GM23338 (cell line): ENCODE measurements around the gene TMEM60. TPM values are rescaled to one million over a fixed set of nuclear protein-coding genes. Genes with fewer than 3 reads are reported as not detected.

ENCODE experiments used
- ATAC-seq: fragments of 200-7000 bp; cut with Tn5 transposase; 3 replicates; pipeline ENCODE4 v1.9.1; 2020
- DNase-seq: peaks from one replicate; pipeline ENCODE4 v3.0.0-alpha.2; 2015; ENCODE audit warnings: low spot score
- H2AFZ ChIP-seq: fragments of 200-600 bp; sonication (generic); 2 replicates; pipeline ENCODE4 v1.8.0; 2016; ENCODE audit warnings: antibody characterized with exemption, mild to moderate bottlenecking, moderate library complexity
- H3F3A ChIP-seq: fragments of 200-600 bp; sonication (generic); replicated peaks from 2 replicates; pipeline ENCODE4 v1.8.0; 2017; ENCODE audit warnings: antibody characterized with exemption, mixed run types, low read depth
- H3K27ac ChIP-seq: fragments of 200-600 bp; sonication (generic); 2 replicates; pipeline ENCODE4 v1.6.1; 2016; ENCODE audit warnings: low read depth
- H3K27me3 ChIP-seq: fragments of 200-600 bp; sonication (generic); 2 replicates; pipeline ENCODE4 v1.8.0; 2016; ENCODE audit warnings: mild to moderate bottlenecking, mixed run types, moderate library complexity; ENCODE audit not compliant: insufficient read depth
- H3K36me3 ChIP-seq: fragments of 200-600 bp; sonication (generic); 2 replicates; pipeline ENCODE4 v1.8.0; 2016; ENCODE audit warnings: mild to moderate bottlenecking; ENCODE audit not compliant: insufficient read depth
- H3K4me1 ChIP-seq: fragments of 200-600 bp; sonication (generic); 2 replicates; pipeline ENCODE4 v1.8.0; 2016; ENCODE audit warnings: mild to moderate bottlenecking, moderate library complexity; ENCODE audit not compliant: insufficient read depth
- H3K4me2 ChIP-seq: fragments of 200-600 bp; sonication (generic); 2 replicates; pipeline ENCODE4 v1.7.1; 2017; ENCODE audit warnings: mixed run types
- H3K4me3 ChIP-seq: fragments of 200-600 bp; sonication (generic); 2 replicates; pipeline ENCODE4 v1.6.1; 2016; ENCODE audit warnings: mixed run types
- H3K79me2 ChIP-seq: fragments of 200-600 bp; sonication (generic); replicated peaks from 2 replicates; pipeline ENCODE4 v1.8.0; 2017; ENCODE audit warnings: mild to moderate bottlenecking; ENCODE audit not compliant: insufficient read depth
- H3K9me2 ChIP-seq: fragments of 200-600 bp; sonication (generic); 2 replicates; pipeline ENCODE4 v1.8.0; 2017; ENCODE audit not compliant: insufficient read depth
- H4K20me1 ChIP-seq: fragments of 200-600 bp; sonication (generic); replicated peaks from 2 replicates; pipeline ENCODE4 v1.8.0; 2017; ENCODE audit warnings: mild to moderate bottlenecking; ENCODE audit not compliant: insufficient read depth
- H3K27ac Mint-ChIP-seq: 2 replicates; pipeline ENCODE4 v1.8.0; 2020; ENCODE audit warnings: inconsistent platforms, mild to moderate bottlenecking, moderate library complexity, mixed read lengths
- H3K27me3 Mint-ChIP-seq: 3 replicates; pipeline ENCODE4 v1.8.0; 2022; ENCODE audit warnings: low read depth, mild to moderate bottlenecking, moderate library complexity, mixed read lengths, inconsistent platforms; ENCODE audit not compliant: insufficient read depth, poor library complexity
- H3K36me3 Mint-ChIP-seq: 3 replicates; pipeline ENCODE4 v1.8.0; 2021; ENCODE audit warnings: low read depth, mild to moderate bottlenecking, inconsistent platforms, moderate library complexity, mixed read lengths
- H3K4me1 Mint-ChIP-seq: 3 replicates; pipeline ENCODE4 v1.8.0; 2020; ENCODE audit warnings: mild to moderate bottlenecking, inconsistent platforms, mixed read lengths
- H3K4me3 Mint-ChIP-seq: 3 replicates; pipeline ENCODE4 v1.8.0; 2021; ENCODE audit warnings: moderate library complexity, mild to moderate bottlenecking, inconsistent platforms, mixed read lengths
- H3K9me3 Mint-ChIP-seq: 3 replicates; pipeline ENCODE4 v1.8.0; 2020; ENCODE audit warnings: moderate library complexity, mild to moderate bottlenecking, inconsistent platforms, mixed read lengths
- CREB1 ChIP-seq: fragments of 250-450 bp; sonication (Bioruptor Pico); IDR thresholded peaks from 2 replicates; pipeline ENCODE4 v1.5.0; 2020; ENCODE audit warnings: low read depth, mild to moderate bottlenecking, moderate library complexity
- CTCF ChIP-seq, 2 experiments: fragments of 200-600 bp in 1 of 2; sonication (generic) in 1 of 2; conservative IDR thresholded peaks; 2 replicates each; pipeline versions ENCODE4 v1.5.1 to v1.6.1; 2016 to 2017; ENCODE audit warnings: antibody characterized with exemption in 2 of 2, low read depth in 2 of 2, mild to moderate bottlenecking in 2 of 2, moderate library complexity in 1 of 2
- ETS1 ChIP-seq: IDR thresholded peaks from 2 replicates; pipeline ENCODE4 v1.6.1; 2016; ENCODE audit warnings: antibody characterized with exemption
- EZH2 ChIP-seq: fragments of 200-600 bp; sonication (generic); IDR thresholded peaks from one replicate; pipeline ENCODE4 v1.8.0; 2017; ENCODE audit warnings: antibody characterized with exemption, mild to moderate bottlenecking, low read depth; ENCODE audit not compliant: unreplicated experiment
- EZH2phosphoT487 ChIP-seq: fragments of 200-600 bp; sonication (generic); IDR thresholded peaks from one replicate; pipeline ENCODE4 v1.8.1; 2018; ENCODE audit warnings: antibody characterized with exemption; ENCODE audit not compliant: unreplicated experiment
- JUNB ChIP-seq: IDR thresholded peaks from one replicate; pipeline ENCODE4 v1.6.1; 2016; ENCODE audit warnings: antibody characterized with exemption; ENCODE audit not compliant: unreplicated experiment
- POLR2AphosphoS5 ChIP-seq: IDR thresholded peaks from 2 replicates; pipeline ENCODE4 v1.6.1; 2016; ENCODE audit warnings: antibody characterized with exemption, low read depth
- REST ChIP-seq: IDR thresholded peaks from one replicate; pipeline ENCODE4 v1.6.1; 2018; ENCODE audit warnings: antibody characterized with exemption; ENCODE audit not compliant: unreplicated experiment
- STAT1 ChIP-seq: IDR thresholded peaks from one replicate; pipeline ENCODE4 v1.6.1; 2016; ENCODE audit warnings: antibody characterized with exemption; ENCODE audit not compliant: unreplicated experiment
- ZNF114 ChIP-seq: fragments of 250-450 bp; sonication (Bioruptor Pico); IDR thresholded peaks from 2 replicates; pipeline ENCODE4 v1.5.0; 2020; ENCODE audit warnings: mild to moderate bottlenecking, moderate library complexity
- ZNF462 ChIP-seq: fragments of 250-450 bp; sonication (Bioruptor Pico); IDR thresholded peaks from 2 replicates; pipeline ENCODE4 v1.5.0; 2020; ENCODE audit warnings: mild to moderate bottlenecking, moderate library complexity
- polyA plus RNA-seq: library from polyadenylated mRNA; unstranded; fragments of >200 nt; fragmentation: Nextera tagmentation; extraction: Ambion mirVana; gene quantifications from 2 replicates; pipeline ENCODE4 v1.2.1, GENCODE V29; 2016
- total RNA-seq: library from RNA; depleted of rRNA; stranded (reverse); fragments of >200 nt; shearing (Covaris generic); gene quantifications from 2 replicates; pipeline ENCODE4 v1.2.3, GENCODE V29; 2014

The TMEM60 gene
- total and polyA plus RNA-seq, 2 experiments from 2014 or later: 29.5 to 68.2 TPM

- TF ChIP-seq CTCF (conservative IDR thresholded peaks at IDR 0.05; ENCODE audit: low read depth in 2 of 2) (no peak), EZH2phosphoT487 (no peak)
Measured at GRCh38 chr7:77770316-77770715, 27.9 kb downstream of the TMEM60 start (continued).

GRCh38 chr7:77766801-77767605, 31.2 kb downstream of the TMEM60 start:
- no peak overlapping the region for H3K4me3 ChIP-seq
- no peaks in the 10 kb centered on the region for H3K9me3 Mint-ChIP-seq
- peaks cover 11% of the 10 kb centered on the region for H3K27me3 Mint-ChIP-seq
- H3K27ac Mint-ChIP-seq: peak overlapping the region; percentile 83; the same call in 1 of the 2 replicates
- H3K36me3 Mint-ChIP-seq: peaks cover 8% of the 10 kb centered on the region
- ATAC-seq (no peak), DNase-seq (no peak)
- peak overlapping the region; percentile 78 for H3K27ac ChIP-seq
- H3K4me1 Mint-ChIP-seq: peaks cover 5% of the 10 kb centered on the region
- H3K4me2 ChIP-seq: no peak overlapping the region
- peaks cover 7% of the 10 kb centered on the region; the same call in 1 of the 2 replicates for H3K4me1 ChIP-seq
- 0 out of 2 replicates have a peak, but pooled peaks cover 4% of the 10 kb centered on the region for H3K36me3 ChIP-seq
- H3K4me3 Mint-ChIP-seq: no peak overlapping the region
- peaks cover 28% of the 10 kb centered on the region for H3K79me2 ChIP-seq
- H3K9me2 ChIP-seq: no peaks in the 10 kb centered on the region
- H3K27me3 ChIP-seq: no peaks in the 10 kb centered on the region
- H4K20me1 ChIP-seq: no peaks in the 10 kb centered on the region
- TF ChIP-seq EZH2 (no peak), CREB1 (CRISPR knock-in tag) (no peak), ZNF114 (CRISPR knock-in tag) (no peak), EZH2phosphoT487 (no peak), JUNB (no peak), STAT1 (no peak), ETS1 (no peak), ZNF462 (CRISPR knock-in tag) (no peak), REST (no peak), POLR2AphosphoS5 (no peak)
- H3F3A ChIP-seq: no peaks in the 10 kb centered on the region
- H2AFZ ChIP-seq: no peak overlapping the region
